GM12878 (cell line): ENCODE results near the gene ATOH7. TPM values are rescaled to one million over a fixed set of nuclear protein-coding genes. Genes with fewer than 3 reads are reported as not detected.

Experiments used
- ATAC-seq: fragments of 200-7000 bp; cut with Tn5 transposase; 3 replicates; pipeline ENCODE4 v1.9.1; 2020; ENCODE audit warnings: mild to moderate bottlenecking, moderate library complexity
- BruUV-seq: library from RNA; stranded (reverse); fragments of 400-500 nt; replicated peaks from 2 replicates; lab custom pipeline; 2021; lab: Mats Ljungman, UMichigan
- CTCF ChIA-PET: fragments of 300-600 bp; sonication (Branson Sonifier 250); formaldehyde crosslinking; extraction: SDS; loops from one replicate; lab custom pipeline; 2021; ENCODE audit warnings: inconsistent platforms; lab: Yijun Ruan, JAX
- POLR2A ChIA-PET: fragments of 350-600 bp; formaldehyde crosslinking; extraction: SDS; loops from one replicate; lab custom pipeline; 2021; ENCODE audit warnings: inconsistent platforms; lab: Charles Lee
- RAD21 ChIA-PET: fragments of 300-600 bp; sonication (Branson Sonifier 250); formaldehyde crosslinking; loops from one replicate; lab custom pipeline; 2023; ENCODE audit warnings: antibody characterized with exemption; ENCODE audit not compliant: unreplicated experiment; lab: Charles Lee
- SMC1A ChIA-PET: fragments of 300-600 bp; sonication (Branson Sonifier 250); formaldehyde crosslinking; loops from one replicate; lab custom pipeline; 2023; ENCODE audit not compliant: unreplicated experiment, uncharacterized antibody; lab: Charles Lee
- DNase-seq: peaks from one replicate; pipeline ENCODE4 v3.0.0-alpha.2; 2011; ENCODE audit warnings: low read depth, low spot score
- FAIRE-seq: peaks from 3 replicates; lab custom pipeline; 2011; peaks lifted over from hg19 to GRCh38; lab: Jason Lieb, UNC
- H2AFZ ChIP-seq: 2 replicates; pipeline ENCODE4 v1.6.0; 2011; ENCODE audit warnings: low read depth, low read length, control low read depth; ENCODE audit not compliant: control insufficient read depth
- H3K27ac ChIP-seq: 2 replicates; pipeline ENCODE4 v1.5.1; 2011; ENCODE audit warnings: control low read depth; ENCODE audit not compliant: control insufficient read depth, insufficient read depth
- H3K27me3 ChIP-seq, 2 experiments: replicated peaks in 1 of 2; 2 replicates each; pipeline versions ENCODE4 v1.6.0 to v1.6.1; 2011; ENCODE audit warnings: low read length in 1 of 2; ENCODE audit not compliant: control insufficient read depth in 2 of 2, insufficient read depth in 2 of 2
- H3K36me3 ChIP-seq, 2 experiments: 2 replicates each; pipeline ENCODE4 v1.5.1; 2011; ENCODE audit warnings: low read length in 1 of 2; ENCODE audit not compliant: control insufficient read depth in 2 of 2, insufficient read depth in 2 of 2
- H3K4me1 ChIP-seq: 2 replicates; pipeline ENCODE4 v1.6.1; 2011; ENCODE audit warnings: mild to moderate bottlenecking, low read length, moderate library complexity, mixed read lengths; ENCODE audit not compliant: control insufficient read depth, insufficient read depth
- H3K4me2 ChIP-seq: 2 replicates; pipeline ENCODE4 v1.6.0; 2011; ENCODE audit warnings: control low read depth; ENCODE audit not compliant: control insufficient read depth, insufficient read depth
- H3K4me3 ChIP-seq: fragments of 200-600 bp; sonication (generic); 2 replicates; pipeline ENCODE4 v1.5.1; 2016
- H3K79me2 ChIP-seq: 2 replicates; pipeline ENCODE4 v1.6.0; 2011; ENCODE audit warnings: low read length; ENCODE audit not compliant: control insufficient read depth, insufficient read depth
- H3K9ac ChIP-seq: 2 replicates; pipeline ENCODE4 v1.8.0; 2011; ENCODE audit warnings: low read length, control low read depth, mixed read lengths; ENCODE audit not compliant: control insufficient read depth, insufficient read depth
- H3K9me3 ChIP-seq: replicated peaks from 3 replicates; pipeline ENCODE4 v1.5.1; 2011; ENCODE audit warnings: mild to moderate bottlenecking, low read length; ENCODE audit not compliant: control insufficient read depth, insufficient read depth
- H4K20me1 ChIP-seq: 2 replicates; pipeline ENCODE4 v1.6.0; 2011; ENCODE audit not compliant: control insufficient read depth, insufficient read depth
- CBFB ChIP-seq: IDR thresholded peaks from 2 replicates; pipeline ENCODE4 v1.6.1; 2016; ENCODE audit warnings: antibody characterized with exemption, low read depth
- FOS ChIP-seq: IDR thresholded peaks from 3 replicates; pipeline ENCODE4 v1.6.1; 2011; ENCODE audit warnings: borderline replicate concordance; ENCODE audit not compliant: insufficient read length; ENCODE audit errors: extremely low read depth
- GABPA ChIP-seq: IDR thresholded peaks from 2 replicates; pipeline ENCODE4 v1.6.1; 2014; ENCODE audit warnings: antibody characterized with exemption, low read depth, mild to moderate bottlenecking, inconsistent platforms
- IKZF2 ChIP-seq, 2 experiments: fragments of 450-650 bp; IDR thresholded peaks; 2 replicates each; pipeline ENCODE4 v1.6.1; 2017; ENCODE audit warnings: mild to moderate bottlenecking in 2 of 2, moderate library complexity in 2 of 2
- KDM1A ChIP-seq: fragments of 200-600 bp; sonication (generic); IDR thresholded peaks from 2 replicates; pipeline ENCODE4 v1.6.1; 2016; ENCODE audit warnings: borderline replicate concordance
- MTA2 ChIP-seq: fragments of 450-650 bp; IDR thresholded peaks from 2 replicates; pipeline ENCODE4 v1.6.1; 2016; ENCODE audit warnings: low read depth, mild to moderate bottlenecking, moderate library complexity
- NR2F1 ChIP-seq: fragments of 450-650 bp; conservative IDR thresholded peaks from 2 replicates; pipeline ENCODE4 v1.6.1; 2017; ENCODE audit warnings: mild to moderate bottlenecking
- NRF1 ChIP-seq: conservative IDR thresholded peaks from 2 replicates; pipeline ENCODE4 v1.6.1; 2011; ENCODE audit warnings: mild to moderate bottlenecking, low read depth, low read length, improper control_type of control experiment
- RCOR1 ChIP-seq: conservative IDR thresholded peaks from 2 replicates; pipeline ENCODE4 v1.6.1; 2012; ENCODE audit warnings: low read depth, low read length, improper control_type of control experiment
- SIX5 ChIP-seq: IDR thresholded peaks from 2 replicates; pipeline ENCODE4 v1.6.1; 2011; ENCODE audit warnings: mild to moderate bottlenecking, low read depth, low read length, moderate library complexity; ENCODE audit not compliant: severe bottlenecking
- STAT3 ChIP-seq: IDR thresholded peaks from 2 replicates; pipeline ENCODE4 v1.6.1; 2011; ENCODE audit warnings: low read depth, low read length, improper control_type of control experiment
- WGBS: methylation state at CpG from one replicate; pipeline ENCODE4 v1.1.6; 2016; ENCODE audit warnings: low lambda C conversion rate; ENCODE audit not compliant: insufficient replicate concordance, insufficient coverage; ENCODE audit errors: missing lambda C conversion rate; 5-methylcytosine and 5-hydroxymethylcytosine counted together
- in situ Hi-C: fragments of 300-500 bp; cut with MboI; formaldehyde crosslinking; loops from 9 replicates; pipeline ENCODE4 v1.14.3; 2018; ENCODE audit warnings: mixed read lengths
- intact Hi-C: fragments of 100-400 bp; cut with micrococcal nuclease; formaldehyde crosslinking; loops from one replicate; pipeline ENCODE4 v1.14.2; 2022; ENCODE audit not compliant: unreplicated experiment
- polyA plus RNA-seq, 11 experiments: library from polyadenylated mRNA; depleted of rRNA in 4 of 11; unstranded in 6 of 11; stranded (reverse) in 5 of 11; fragments of >200 nt; fragmentation: Nextera tagmentation in 4 of 11; fragmentation: Illumina TruSeq in 1 of 11; extraction: Ambion mirVana in 4 of 11; extraction: Trizol in 1 of 11; gene quantifications; 1 replicate in 1 of 11; 2 replicates in 10 of 11; pipeline versions ENCODE4 v1.2.1 to v1.2.3, GENCODE V29; 2011 to 2016; ENCODE audit warnings: inconsistent platforms in 2 of 11, missing spikeins in 2 of 11, low read depth in 1 of 11
- total RNA-seq, 4 experiments: library from RNA; depleted of rRNA in 3 of 4; stranded (reverse); fragments of >200 nt in 3 of 4; fragmentation: Illumina TruSeq in 1 of 4; extraction: Trizol in 1 of 4; gene quantifications; 2 replicates each; pipeline versions ENCODE4 v1.2.1 to v1.2.3, GENCODE V29; 2013 to 2021
- TF ChIP-seq, protein P1 (sequence below): fragments of 450-650 bp; IDR thresholded peaks from 2 replicates; pipeline ENCODE4 v1.6.1; 2017; ENCODE audit warnings: low read depth, mild to moderate bottlenecking, moderate library complexity
- TF ChIP-seq, protein P2 (sequence below): fragments of 450-650 bp; formaldehyde crosslinking; IDR thresholded peaks from 2 replicates; pipeline ENCODE4 v1.5.0; 2022; ENCODE audit warnings: mild to moderate bottlenecking, missing genetic modification characterization

The ATOH7 gene
- total and polyA plus RNA-seq, 10 of the 15 experiments (the other 5 are each of a cell fraction or from before 2014, with no cell fraction given): not detected

GRCh38 chr10:68222391-68222790 lies 9.5 kb downstream of the ATOH7 start:
- Histone ChIP-seq H3K4me2 (no peak overlapping the region), H3K4me1 (no peaks in the 10 kb centered on the region), H3K9me3 (no peaks in the 10 kb centered on the region)
- BruUV-seq: no TSS peak
- no peak for DNase-seq
- TF ChIP-seq GABPA (no peak), SIX5 (no peak), FOS (no peak), IKZF2 (IDR thresholded peaks at IDR 0.05) (no peak), NR2F1 (no peak), RCOR1 (no peak), NRF1 (no peak), KDM1A (no peak), STAT3 (no peak), CBFB (no peak), MTA2 (no peak)
- TF ChIP-seq, protein P1, sequence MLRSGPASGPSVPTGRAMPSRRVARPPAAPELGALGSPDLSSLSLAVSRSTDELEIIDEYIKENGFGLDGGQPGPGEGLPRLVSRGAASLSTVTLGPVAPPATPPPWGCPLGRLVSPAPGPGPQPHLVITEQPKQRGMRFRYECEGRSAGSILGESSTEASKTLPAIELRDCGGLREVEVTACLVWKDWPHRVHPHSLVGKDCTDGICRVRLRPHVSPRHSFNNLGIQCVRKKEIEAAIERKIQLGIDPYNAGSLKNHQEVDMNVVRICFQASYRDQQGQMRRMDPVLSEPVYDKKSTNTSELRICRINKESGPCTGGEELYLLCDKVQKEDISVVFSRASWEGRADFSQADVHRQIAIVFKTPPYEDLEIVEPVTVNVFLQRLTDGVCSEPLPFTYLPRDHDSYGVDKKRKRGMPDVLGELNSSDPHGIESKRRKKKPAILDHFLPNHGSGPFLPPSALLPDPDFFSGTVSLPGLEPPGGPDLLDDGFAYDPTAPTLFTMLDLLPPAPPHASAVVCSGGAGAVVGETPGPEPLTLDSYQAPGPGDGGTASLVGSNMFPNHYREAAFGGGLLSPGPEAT: no peak
- TF ChIP-seq, protein P2, sequence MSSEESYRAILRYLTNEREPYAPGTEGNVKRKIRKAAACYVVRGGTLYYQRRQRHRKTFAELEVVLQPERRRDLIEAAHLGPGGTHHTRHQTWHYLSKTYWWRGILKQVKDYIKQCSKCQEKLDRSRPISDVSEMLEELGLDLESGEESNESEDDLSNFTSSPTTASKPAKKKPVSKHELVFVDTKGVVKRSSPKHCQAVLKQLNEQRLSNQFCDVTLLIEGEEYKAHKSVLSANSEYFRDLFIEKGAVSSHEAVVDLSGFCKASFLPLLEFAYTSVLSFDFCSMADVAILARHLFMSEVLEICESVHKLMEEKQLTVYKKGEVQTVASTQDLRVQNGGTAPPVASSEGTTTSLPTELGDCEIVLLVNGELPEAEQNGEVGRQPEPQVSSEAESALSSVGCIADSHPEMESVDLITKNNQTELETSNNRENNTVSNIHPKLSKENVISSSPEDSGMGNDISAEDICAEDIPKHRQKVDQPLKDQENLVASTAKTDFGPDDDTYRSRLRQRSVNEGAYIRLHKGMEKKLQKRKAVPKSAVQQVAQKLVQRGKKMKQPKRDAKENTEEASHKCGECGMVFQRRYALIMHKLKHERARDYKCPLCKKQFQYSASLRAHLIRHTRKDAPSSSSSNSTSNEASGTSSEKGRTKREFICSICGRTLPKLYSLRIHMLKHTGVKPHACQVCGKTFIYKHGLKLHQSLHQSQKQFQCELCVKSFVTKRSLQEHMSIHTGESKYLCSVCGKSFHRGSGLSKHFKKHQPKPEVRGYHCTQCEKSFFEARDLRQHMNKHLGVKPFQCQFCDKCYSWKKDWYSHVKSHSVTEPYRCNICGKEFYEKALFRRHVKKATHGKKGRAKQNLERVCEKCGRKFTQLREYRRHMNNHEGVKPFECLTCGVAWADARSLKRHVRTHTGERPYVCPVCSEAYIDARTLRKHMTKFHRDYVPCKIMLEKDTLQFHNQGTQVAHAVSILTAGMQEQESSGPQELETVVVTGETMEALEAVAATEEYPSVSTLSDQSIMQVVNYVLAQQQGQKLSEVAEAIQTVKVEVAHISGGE (CRISPR knock-in tag): no peak
- TF ChIP-seq, all 136 proteins: peak for 0
- in situ Hi-C loops: no loop called here
- intact Hi-C loops: no loop called here
- no peak overlapping the region for H2AFZ ChIP-seq
- H3K27ac ChIP-seq: no peak overlapping the region
- no peak overlapping the region for H3K9ac ChIP-seq
- H3K36me3 ChIP-seq: no peaks in the 10 kb centered on the region
- no peaks in the 10 kb centered on the region for H3K79me2 ChIP-seq
- H3K4me3 ChIP-seq: no peak overlapping the region
- ChIA-PET CTCF (interaction anchor here (1.7 to 3.9 kb wide), 3 partner anchors 10 to 79 kb away, joined by 4 to 18 read pairs (median 5); no protein-coding TSS in a partner anchor), SMC1A (interaction anchor here (0.9 kb wide), 1 partner anchor 10 kb away, joined by 4 read pairs; no protein-coding TSS in a partner anchor), POLR2A (no interaction called here), RAD21 (no interaction called here)
- H3K27me3 ChIP-seq: no peaks in the 10 kb centered on the region
- FAIRE-seq: no peak
- no peak for ATAC-seq
- WGBS: 13% methylated on average over 2 of the region's 2 CpGs
- H4K20me1 ChIP-seq: no peaks in the 10 kb centered on the region
